NK-92 (cell line): ENCODE data around the gene SPINK1.
"Not testable (repeated sequence)": the region's sequence is repeated elsewhere in the genome, so short reads cannot be mapped to it uniquely, and the experiment has no call there.

Source experiments
- DNase-seq: peaks from one replicate; lab custom pipeline; 2025; ENCODE audit not compliant: unreplicated experiment; lab: John Stamatoyannopoulos, UW

Gene SPINK1

DNA sequence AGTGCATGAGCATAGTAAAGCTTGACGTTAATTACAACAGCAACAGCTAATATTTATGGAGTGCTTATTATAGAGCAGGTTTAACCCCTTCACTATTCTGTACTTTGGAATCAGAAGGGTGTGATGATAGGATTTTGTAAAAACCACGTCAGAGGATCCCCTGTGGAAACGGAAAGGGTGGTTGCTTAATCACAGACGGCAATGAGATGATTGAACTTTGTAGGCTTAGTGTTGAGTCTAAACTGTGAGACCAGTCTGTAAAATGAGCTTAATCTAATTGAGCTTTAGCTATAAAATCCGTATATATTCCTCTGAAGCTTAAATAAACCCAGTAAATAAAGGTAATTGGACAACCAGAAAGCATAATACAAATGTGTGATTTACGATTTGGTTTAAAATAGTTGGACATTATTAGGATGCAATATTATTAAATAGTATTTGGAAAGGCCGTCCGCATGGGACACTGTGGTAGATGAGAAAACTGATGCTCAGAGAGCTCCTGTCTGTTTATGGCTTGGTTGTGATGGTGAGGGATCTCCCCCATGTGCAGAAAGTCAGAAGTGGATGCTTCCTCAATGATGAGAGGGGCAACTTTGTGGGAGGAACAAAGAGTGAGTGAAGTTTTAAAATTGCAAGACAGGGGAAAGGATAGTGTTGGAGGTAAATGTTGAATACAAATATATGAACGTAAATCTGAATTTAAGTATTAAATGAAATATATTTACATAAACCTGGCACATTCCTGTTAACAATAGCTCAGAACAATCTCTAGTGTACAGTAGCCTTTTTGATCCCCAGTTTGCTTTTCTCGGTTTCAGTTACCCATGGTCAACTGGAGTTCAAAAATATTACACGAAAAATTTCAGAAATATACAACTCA is 23.7 kb upstream of the SPINK1 start:
- no peak for DNase-seq

DNA sequence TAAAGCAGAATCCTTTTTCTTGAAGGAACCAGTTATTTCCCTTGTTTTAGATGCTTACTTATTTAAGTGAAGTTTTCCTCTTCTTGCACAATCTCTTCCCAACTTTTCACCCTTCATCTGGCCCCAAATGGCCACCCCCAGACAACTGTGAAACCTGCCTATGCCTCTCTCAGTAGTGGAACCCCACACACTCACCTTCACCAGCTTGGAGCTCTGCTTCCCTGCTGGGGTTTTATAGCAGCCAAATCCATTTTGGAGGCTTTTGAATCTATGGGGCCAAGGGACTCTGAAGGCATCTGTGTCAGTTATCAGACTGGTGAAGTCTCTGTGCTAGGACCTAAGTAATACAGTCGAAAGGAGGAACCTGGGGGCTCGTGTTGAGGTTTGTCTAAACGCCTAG is 22.9 kb upstream of the SPINK1 start:
- no peak for DNase-seq

DNA sequence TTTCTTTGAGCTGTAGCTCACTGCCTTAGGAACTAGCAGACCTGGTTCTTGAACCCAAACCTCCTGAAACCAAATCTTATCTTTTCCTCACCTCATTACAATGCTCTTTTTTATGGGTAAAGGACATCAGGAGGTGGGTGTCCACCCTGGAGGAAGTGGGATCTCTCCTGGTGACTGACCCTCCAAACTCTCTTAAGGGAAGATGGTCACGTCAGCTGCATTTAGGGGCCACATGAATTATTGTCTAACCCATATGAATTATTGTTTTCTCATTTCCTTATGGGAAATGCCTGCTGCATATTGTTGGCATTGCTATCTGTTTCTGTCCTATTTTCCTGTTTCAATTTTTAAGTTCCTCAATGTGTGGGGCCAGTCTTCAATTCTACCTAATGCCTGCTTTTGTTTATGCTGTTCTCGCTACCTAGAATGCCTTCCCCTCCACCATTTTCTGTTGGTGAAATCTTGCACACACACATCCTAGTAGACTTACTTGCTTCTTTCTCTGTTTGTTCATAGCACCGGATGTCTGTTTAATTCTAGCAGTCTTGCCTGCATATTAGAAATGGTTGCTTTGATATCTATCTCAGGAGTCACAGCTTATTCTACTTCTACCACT is 22.0 kb upstream of the SPINK1 start:
- DNase-seq, result no peak

DNA sequence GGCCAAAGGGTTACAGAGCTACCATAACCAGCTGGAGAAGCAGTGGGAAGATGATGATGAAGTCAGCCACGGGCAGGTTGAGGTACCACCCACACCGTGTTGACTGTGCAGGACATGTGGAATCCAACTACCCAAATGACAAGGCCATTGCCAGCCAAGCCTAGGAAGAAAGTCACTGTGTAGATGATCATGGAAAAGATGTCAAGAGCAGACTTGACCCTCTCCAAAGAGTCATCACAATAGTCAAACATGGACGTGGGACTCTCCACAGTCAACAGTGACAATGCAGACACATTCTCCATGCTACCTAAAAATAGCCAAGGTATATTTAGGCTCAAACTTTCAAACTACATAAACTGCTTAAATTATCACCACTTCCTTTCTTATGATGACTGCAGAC is 20.9 kb upstream of the SPINK1 start:
- DNase-seq, result no peak

DNA sequence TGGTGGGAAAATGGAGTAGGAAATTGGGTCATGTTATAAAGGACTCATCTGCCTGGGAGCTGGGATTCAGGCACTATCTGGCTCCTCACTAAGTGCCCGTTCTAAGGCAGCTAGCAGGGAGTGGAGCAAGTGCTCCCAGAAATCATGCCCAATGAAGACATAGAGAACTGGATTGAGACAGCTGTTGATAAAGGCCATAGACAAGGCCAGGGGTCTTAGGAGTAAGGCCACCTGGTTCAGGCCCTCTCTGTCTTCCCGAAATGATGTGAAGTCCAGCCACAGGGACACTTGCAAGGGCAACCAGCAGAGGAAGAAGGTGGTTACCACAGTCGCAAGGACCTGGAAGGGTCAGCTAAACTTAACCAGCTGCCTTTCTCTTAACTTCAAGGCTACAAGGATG is 20.1 kb upstream of the SPINK1 start:
- no peak for DNase-seq

DNA sequence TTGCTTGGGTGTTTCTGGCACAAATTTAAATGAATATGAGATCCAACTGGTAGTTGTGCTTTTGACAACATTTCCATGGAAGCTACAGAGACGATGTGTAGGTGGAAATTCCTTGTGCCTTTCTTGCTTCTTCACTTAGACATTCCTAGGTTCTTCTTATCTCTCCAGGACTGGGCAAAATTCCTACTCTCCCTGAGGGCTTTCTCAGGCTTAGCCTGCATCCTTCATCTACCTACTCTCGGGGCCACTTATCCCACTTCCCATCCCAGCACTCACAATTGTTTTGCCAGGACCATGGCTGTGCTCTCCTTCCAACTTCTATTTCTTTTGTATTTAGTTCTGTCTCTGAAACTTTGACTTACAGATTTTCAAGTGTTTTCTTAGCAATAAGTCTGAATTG is 17.8 kb upstream of the SPINK1 start:
- DNase-seq, result no peak

DNA sequence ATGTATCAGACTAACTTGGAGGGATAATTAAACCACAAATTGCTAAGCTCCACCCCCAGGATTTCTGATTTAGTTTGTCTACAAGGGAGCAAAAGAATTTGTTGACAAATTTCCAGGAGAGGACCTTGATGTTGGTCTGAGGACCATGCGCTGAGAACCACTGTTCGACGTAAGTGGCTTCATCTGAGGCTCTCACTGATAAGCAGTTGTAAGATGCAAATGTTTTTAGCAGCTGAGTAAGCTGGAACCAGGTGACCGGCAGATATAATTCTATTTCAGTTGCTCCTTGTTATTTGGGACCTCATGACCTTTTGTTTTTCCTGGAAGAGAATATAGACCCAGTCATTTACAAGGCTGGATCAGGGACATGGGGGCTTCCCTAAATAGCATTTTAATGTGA is 14.1 kb upstream of the SPINK1 start:
- no peak for DNase-seq

DNA sequence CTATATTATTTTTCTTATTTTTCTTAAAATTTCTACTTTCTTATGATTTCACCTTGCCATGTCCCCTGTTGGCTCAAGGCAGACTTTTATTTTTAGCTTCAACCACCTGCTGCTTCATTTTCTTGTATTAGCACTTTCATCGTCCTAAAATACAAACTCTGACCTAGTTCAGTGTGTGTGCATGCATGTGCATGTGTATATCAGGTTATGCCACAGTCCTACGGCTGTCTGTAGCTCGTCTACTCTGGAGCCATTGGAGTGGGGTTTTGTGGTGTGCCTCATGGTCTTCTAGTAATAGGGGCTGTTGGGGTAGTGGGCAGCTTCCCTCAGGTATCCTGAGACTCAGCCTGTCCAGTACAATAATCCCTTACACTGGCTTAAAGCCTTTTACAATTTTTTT is 13.4 kb upstream of the SPINK1 start:
- no peak for DNase-seq

DNA sequence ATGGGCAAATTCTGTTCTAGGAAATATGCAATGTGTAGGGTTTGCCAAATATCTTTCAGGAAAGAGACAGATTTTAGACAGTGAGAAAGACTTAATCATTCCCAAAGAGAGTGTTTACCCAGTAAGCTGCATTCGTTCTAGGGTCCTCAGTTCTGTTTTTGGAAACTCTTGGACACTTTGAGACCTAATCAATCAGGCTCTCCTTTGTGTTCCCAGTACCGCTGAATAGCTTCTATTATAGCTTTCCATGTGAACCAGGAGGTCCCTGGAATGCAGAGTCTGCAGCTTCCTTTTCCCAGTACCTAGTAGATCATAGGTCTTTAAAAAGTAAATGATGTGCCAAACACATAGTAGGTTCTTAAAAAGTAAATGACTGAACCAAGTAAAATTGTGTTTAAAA is 11.4 kb upstream of the SPINK1 start:
- DNase-seq, result no peak

DNA sequence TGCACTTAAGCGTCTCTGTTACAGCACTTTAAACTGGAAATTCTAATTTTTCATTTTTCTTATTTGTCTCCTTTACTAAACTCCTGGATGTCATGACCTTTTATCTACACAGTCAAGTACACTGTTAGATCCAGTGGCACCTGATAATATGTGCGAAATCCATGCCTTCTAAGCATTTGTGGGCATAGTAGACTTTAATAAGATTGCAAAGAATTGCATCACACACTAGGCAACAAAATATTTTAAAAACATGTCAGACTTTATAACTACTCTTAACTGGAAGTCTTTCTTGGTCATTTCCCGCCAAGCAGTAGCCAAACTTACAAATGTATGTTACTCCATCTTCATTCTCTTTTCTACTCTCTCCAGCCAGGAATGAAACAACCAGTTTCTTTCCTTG is 5.0 kb upstream of the SPINK1 start:
- no peak for DNase-seq

DNA sequence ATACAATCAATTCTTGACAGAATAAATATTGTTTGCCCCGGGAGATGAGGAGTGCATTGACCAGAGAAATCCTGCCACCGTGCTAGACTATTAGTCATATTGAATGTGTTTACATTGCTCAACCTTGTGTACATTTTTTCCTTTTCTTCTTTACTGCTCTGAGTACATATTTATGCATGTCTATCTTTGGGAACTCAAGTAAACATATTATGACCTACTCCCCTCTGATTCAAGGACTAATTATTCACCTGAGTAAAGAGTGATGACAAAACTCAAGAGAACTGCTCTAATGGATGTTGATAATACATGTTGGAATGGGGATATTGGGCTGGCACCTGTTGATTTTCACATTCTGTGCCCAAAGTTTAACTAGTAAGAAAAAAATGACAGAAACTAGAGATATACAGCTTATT is 3.9 kb upstream of the SPINK1 start:
- no peak for DNase-seq

DNA sequence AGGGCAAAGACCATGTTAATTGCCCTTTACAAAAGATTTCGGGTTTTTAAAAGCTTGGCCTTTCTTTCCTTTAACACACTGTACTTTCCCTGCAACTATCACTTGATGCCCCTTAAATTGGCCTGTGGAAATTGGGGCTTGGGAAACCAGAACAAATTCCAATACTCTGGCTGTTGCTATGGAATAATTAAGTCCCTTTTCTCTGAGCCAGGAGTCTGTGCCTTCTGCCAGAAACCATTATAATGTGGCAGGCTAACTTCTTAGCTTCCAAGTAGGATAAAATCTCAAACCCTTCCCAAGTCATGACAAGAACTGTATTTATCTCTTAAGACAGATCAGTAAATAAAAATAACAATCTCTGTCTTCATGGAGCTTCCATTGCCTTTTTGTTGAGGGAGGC is 1.1 kb upstream of the SPINK1 start:
- DNase-seq, result no peak

DNA sequence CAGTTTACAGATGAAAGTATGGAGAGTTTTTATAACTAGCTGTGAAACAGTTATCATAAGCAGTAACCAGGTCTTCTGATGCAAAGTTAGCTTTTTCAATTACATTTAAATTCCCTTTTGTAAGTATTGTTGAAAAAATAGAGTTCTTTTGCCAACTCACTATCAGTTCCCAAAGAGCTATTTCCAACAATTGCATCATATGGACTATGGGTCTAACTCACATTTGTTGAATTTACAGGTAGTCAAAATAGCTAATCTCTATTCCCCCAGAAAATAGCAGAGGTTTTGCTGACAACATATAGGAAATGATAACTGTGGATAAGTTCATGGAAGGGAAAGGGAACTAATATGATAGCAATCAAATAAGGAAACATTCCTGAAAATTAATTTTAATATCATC is 1.4 kb downstream of the SPINK1 start:
- no peak for DNase-seq

DNA sequence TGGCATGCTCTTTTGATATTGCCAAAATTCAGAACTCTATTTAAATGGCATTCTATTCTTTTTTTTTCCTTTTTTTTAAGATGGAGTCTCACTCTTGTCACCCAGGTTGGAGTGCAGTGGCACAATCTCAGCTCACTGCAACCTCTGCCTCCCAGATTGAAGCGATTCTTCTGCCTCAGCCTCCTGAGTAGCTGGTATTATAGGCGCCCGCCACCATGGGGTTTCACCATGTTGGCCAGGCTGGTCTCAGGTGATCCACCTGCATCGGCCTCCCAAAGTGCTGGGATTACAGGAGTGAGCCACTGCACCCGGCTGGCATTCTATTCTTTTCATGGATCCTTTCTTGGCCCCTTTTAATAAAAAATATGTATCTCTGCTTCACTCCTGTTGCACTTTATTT is 4.5 kb downstream of the SPINK1 start:
- DNase-seq, result not testable (repeated sequence)

DNA sequence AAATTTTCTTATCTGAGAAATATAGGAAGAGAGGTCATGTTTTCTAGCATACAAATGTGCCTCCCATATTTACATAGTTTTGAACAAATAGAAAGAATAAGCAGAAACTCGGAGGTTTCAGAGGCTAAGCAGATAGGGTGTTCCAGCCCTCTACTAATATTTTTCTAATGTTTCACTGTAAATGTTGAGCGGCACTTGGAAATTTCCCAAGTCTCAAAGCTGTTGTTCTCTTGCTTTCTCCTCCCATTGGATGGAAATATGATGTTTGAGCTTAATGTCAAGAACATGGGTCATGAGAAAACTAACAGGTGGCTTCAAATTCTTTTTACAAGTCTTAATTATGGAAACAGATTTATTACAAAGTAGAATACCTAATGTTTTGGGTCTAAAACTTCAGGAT is 5.1 kb downstream of the SPINK1 start:
- DNase-seq, result no peak

DNA sequence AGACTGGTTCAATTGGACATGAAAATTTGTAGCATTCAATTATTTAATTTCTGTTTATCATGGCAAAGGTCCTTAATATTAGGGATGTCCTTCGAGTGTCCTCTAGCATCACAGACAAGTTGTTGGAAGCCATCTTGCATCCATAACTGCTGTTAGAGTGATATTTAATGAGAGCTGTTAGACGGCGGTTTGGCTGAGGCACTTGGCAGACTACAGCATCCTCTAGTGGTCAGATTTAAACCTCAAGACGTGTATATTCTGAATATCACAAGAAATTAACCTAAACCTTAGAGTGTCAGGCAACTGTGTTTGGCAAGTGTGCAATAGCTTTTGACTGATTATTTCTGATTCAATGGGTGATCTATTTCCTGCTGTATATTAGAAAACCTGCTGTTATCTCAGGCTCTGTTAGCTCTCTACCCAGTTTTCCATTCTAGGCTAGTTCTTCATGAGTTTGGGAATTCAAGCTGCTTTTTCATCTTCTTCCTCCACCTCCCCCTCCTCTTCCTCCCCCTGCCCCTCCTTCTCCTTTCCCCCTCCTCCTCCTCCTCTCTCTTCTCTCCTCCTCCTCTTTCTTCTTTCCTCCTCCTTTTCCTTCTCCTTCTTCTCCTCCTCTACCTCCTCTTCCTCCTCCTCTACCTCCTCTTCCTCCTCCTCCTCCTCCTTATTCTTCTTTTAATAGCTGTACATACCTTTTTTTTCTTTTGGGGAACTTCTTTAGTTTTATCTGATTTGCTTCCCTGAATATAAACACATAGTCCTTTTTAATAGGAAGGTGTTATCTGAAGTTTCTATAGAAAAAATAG is 8.6 kb downstream of the SPINK1 start:
- DNase-seq, result no peak

DNA sequence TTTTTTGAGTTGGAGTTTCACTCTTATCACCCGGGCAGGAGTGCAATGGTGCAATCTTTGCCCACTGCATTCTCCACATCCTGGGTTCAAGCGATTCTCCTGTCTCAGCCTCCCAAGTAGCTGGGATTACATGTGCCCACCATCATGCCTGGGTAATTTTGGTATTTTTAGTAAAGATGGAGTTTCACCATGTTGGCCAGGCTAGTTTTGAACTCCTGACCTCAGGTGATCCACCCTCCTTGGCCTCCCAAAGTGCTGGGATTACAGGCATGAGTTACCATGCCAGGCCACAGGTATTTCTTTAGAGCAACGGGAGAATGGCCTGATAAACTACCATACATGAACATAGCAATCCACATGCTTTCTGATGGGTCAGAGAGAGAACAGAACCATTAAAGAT is 9.2 kb downstream of the SPINK1 start:
- not testable (repeated sequence) for DNase-seq

DNA sequence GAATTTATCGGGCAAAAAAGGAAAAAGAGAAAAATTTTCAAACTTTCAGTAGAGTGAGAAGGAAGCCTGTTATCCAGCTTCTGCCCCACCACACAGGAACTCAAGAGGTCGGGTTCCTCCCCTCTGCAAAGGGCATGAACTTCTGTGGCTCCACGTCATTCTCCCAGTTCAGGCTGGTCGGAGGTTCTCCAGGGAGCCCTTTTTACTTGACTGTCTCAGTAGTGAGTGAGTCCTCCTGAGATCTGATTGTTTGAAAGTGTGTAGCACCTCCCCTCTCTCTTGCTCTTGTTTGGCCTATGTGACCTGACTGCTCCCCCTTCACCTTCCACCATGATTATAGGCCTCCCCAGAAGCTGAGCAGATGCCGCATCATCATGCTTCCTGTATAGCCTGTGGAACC is 9.7 kb downstream of the SPINK1 start:
- no peak for DNase-seq

DNA sequence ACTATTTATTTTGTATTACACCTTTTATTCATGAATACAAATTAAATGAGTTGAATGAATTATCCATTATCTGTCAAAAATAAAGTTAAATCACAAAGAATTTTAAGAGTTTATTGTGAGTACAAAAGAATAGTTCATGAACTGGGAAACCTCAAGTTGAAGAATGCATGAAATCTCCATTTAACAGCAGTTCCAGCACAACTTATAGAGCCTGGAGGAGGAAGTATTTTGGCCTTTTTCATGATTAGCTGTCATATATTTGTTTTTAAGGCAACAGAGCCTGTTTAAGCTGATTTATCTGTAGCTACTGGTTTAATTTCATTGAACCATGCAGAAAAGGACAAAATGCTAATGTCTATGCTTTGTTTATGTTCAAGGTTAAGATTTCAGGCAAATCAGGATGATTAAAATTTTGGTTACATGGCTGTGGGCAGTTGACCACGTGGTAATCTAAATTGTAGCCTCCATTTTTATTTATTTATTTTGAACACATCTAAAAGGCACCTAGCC is 12.2 kb downstream of the SPINK1 start:
- DNase-seq, result no peak

DNA sequence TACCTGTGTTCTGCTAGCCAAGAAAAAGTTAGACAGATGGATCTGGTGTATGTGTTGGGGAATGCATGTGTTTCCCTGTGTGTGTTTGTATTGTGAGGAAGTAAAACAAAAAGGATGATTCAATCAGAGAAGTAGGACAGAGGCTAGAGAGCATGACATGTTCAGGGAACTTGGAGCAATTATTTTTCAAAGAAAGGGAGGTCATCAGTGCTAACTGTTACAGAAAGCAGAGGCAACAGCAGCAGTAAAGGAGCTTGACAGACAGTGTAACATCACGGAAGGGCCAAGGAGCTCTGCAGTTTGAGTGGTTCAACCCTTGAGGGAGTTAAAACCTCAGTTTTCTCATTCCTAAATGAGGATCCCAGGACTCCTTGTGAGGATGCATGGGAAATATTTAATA is 13.2 kb downstream of the SPINK1 start:
- no peak for DNase-seq

DNA sequence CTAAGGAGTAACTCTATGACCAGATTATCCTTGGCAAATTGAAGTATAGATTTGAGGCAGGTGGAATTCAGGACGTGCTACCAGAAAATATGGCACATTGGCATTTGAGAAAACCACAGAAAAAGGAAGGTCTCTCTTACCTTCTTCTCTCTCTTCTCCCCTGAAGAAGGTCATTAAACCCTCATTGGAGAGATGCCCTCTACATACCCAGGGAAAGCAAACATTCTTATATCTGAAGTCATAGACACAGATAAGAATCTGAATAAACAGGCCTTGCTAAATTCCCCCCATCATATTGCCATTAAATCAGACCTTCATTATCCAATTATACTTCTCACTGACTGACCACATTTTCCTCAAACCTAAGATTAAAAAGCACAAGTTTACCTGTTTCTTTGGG is 17.8 kb downstream of the SPINK1 start:
- no peak for DNase-seq
